ENCODE measurements around the gene CTIF.

Gene CTIF

GRCh38 chr18:48623468-48624235, 84.8 kb downstream of the CTIF start:
- no peak for DNase-seq

GRCh38 chr18:48624856-48625255, 86.0 kb downstream of the CTIF start:
- DNase-seq: no peak

- DNase-seq: no peak
These were observed 88.4 kb downstream of the CTIF start for GRCh38 chr18:48627216-48627615.

GRCh38 chr18:48629730-48630324, 91.0 kb downstream of the CTIF start:
- DNase-seq: no peak

- DNase-seq: no peak
These were observed 93.0 kb downstream of the CTIF start for GRCh38 chr18:48631851-48632250.

GRCh38 chr18:48632676-48633257, 93.9 kb downstream of the CTIF start:
- DNase-seq: no peak

- no peak for DNase-seq
These were observed 95.7 kb downstream of the CTIF start for GRCh38 chr18:48634491-48634890.

- no peak for DNase-seq
These were observed 96.1 kb downstream of the CTIF start for GRCh38 chr18:48634975-48635374.

- DNase-seq: no peak
These were observed 97.0 kb downstream of the CTIF start for GRCh38 chr18:48635806-48636205.

- DNase-seq: no peak
These were observed 97.6 kb downstream of the CTIF start for GRCh38 chr18:48636436-48636835.

- no peak for DNase-seq
These were observed 98.5 kb downstream of the CTIF start for GRCh38 chr18:48637081-48637990.

GRCh38 chr18:48638451-48638850, 99.6 kb downstream of the CTIF start:
- no peak for DNase-seq

- DNase-seq: no peak
These were observed 100.3 kb downstream of the CTIF start for GRCh38 chr18:48638896-48639771.

GRCh38 chr18:48639772-48640432, 101.1 kb downstream of the CTIF start:
- DNase-seq: no peak

- no peak for DNase-seq
These were observed 101.9 kb downstream of the CTIF start for GRCh38 chr18:48640566-48641270.

GRCh38 chr18:48641981-48642380, 103.2 kb downstream of the CTIF start:
- DNase-seq: no peak

GRCh38 chr18:48642503-48642902, 103.7 kb downstream of the CTIF start:
- no peak for DNase-seq

- no peak for DNase-seq
These were observed 104.4 kb downstream of the CTIF start for GRCh38 chr18:48643262-48643661.

- DNase-seq: no peak
These were observed 105.2 kb downstream of the CTIF start for GRCh38 chr18:48644029-48644428.

GRCh38 chr18:48645427-48646002, 106.7 kb downstream of the CTIF start:
- DNase-seq: no peak

- no peak for DNase-seq
These were observed 108.1 kb downstream of the CTIF start for GRCh38 chr18:48646976-48647375.

Measured in AML-193 (cell line).